Body of pancreas (tissue), 4 donors: ENCODE data around the gene RND1. TPM values are rescaled to one million over a fixed set of nuclear protein-coding genes. Genes with fewer than 3 reads are reported as not detected.

Experiments used
- ATAC-seq: fragments of 150-250 bp; one replicate; pipeline ENCODE4 v1.9.1; 2016
- DNase-seq, 4 donors: peaks; one replicate each; pipeline ENCODE4 v3.0.0-alpha.2; 2019
- H3K27ac ChIP-seq, 4 donors: fragments of 200-600 bp; sonication (generic); 1 replicate in 3 of 4; 2 replicates in 1 of 4; pipeline versions ENCODE4 v1.5.1 to v1.6.1; 2016 to 2019; ENCODE audit warnings: mild to moderate bottlenecking in 1 of 4, mixed read lengths in 1 of 4, moderate library complexity in 1 of 4
- H3K27me3 ChIP-seq, 2 donors: fragments of 200-600 bp; sonication (generic); one replicate each; pipeline ENCODE4 v1.6.0; 2016; ENCODE audit warnings: mild to moderate bottlenecking in 1 of 2
- H3K36me3 ChIP-seq, 2 donors: fragments of 200-600 bp; sonication (generic); replicated peaks in 1 of 2; 2 replicates each; pipeline ENCODE4 v1.5.1; 2016; ENCODE audit warnings: low read depth in 2 of 2; ENCODE audit not compliant: insufficient read depth in 1 of 2
- H3K4me1 ChIP-seq: fragments of 200-600 bp; sonication (generic); one replicate; pipeline ENCODE4 v1.6.0; 2016
- H3K4me3 ChIP-seq, 2 donors: fragments of 200-600 bp; sonication (generic); 1 replicate in 1 of 2; 2 replicates in 1 of 2; pipeline ENCODE4 v1.5.1; 2016 to 2019
- H3K9me3 ChIP-seq, 3 donors: fragments of 200-600 bp; sonication (generic); 1 replicate in 2 of 3; 2 replicates in 1 of 3; pipeline ENCODE4 v1.5.1; 2016
- POLR2A ChIP-seq, 3 donors: fragments of 450-650 bp; IDR thresholded peaks; one replicate each; pipeline ENCODE4 v1.6.1; 2016; ENCODE audit warnings: antibody characterized with exemption in 3 of 3, mild to moderate bottlenecking in 2 of 3
- WGBS, 2 donors: methylation state at CpG; one replicate each; pipeline ENCODE4 v1.1.5; 2017; 5-methylcytosine and 5-hydroxymethylcytosine counted together
- intact Hi-C: fragments of 100-400 bp; cut with DNase I; formaldehyde crosslinking; loops from one replicate; pipeline ENCODE4 v1.15.1; 2023
- total RNA-seq, 2 donors: library from RNA; depleted of rRNA; stranded (reverse); fragments of >200 nt; gene quantifications; one replicate each; pipeline ENCODE4 v1.1.0, GENCODE V29; 2016
- TF ChIP-seq, protein P1 (sequence below), 7 experiments: fragments of 450-650 bp in 4 of 7; fragments of 200-600 bp in 3 of 7; sonication (generic) in 3 of 7; IDR thresholded peaks; one replicate each; pipeline ENCODE4 v1.5.1; 2016 to 2019; ENCODE audit warnings: antibody characterized with exemption in 7 of 7

Gene RND1
- total RNA-seq, 2 donors from 2014 or later, result 1.6 TPM; not detected in 1

DNA sequence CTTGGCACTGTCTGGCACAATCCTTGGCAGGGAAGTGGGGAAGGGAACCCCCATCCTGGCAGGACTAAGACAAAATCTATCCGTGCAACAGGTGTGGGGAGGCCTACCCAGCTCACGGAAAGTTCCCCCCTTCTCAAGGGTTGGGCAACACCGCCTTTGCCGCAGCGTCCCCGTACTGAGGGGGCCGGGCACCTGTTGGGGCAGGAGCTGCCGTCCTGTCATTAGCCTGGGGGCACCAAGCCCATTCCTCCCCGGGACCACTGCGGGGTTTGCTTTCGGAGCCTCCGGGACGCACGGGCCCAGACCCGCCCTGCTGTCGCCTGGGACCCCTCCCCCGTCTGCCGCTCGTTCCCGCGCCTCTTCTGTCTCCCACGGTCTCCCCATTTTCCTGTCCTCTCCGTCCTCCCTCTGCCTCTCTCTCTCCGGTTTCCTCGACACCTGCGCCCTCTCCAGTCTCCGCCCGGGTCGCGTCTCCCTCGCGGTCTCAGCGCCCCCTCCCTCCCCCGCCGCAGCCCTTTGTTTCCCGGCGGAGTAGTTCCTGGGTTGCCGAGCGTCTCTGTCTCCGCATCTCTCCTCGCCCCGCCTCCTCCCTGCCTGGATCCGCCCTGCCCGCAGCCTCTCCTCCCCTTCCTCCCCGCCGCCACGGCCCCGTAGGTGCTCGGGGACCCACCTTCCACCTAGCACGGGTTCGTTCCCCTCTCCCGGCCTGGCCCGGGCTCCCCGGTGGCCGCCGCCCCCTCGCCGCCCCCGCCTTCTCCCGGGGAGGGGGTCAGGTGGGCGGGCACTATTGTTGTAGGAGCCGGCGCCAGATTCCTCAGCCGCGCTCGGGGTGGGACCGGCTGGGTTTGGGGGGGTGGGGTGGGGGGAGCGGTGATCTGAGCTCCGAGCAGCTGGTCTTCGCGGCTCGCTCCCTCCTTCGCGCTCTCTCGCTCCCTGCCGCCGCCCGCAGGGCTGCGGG is 47.5 kb downstream of the RND1 start, which contains the start of gene CACNB3:
Gene CACNB3 (plus strand): TSS at position 624 of the 958 bp plus-strand sequence. CDS start 434 bp downstream, outside the sequence.
- no peaks in the 10 kb centered on the region for H3K9me3 ChIP-seq
- H3K36me3 ChIP-seq, result no peaks in the 10 kb centered on the region
- peak; percentile 55 to 67 (median 64) for DNase-seq
- peaks cover 36% of the 10 kb centered on the region for H3K4me1 ChIP-seq
- 1% methylated on average over 35 to 76 of the region's 79 CpGs for WGBS, 2 donors
- no peak within 1 kb of the TSS for H3K27ac ChIP-seq
- intact Hi-C loops, result no loop called here
- peak within 1 kb of the TSS; percentile 36 to 57 for H3K4me3 ChIP-seq
- H3K27me3 ChIP-seq, result no peaks in the 10 kb centered on the region
- peak in 1 of 3 donors; percentile 20 for TF ChIP-seq POLR2A (IDR thresholded peaks at IDR 0.05)
- TF ChIP-seq, protein P1, sequence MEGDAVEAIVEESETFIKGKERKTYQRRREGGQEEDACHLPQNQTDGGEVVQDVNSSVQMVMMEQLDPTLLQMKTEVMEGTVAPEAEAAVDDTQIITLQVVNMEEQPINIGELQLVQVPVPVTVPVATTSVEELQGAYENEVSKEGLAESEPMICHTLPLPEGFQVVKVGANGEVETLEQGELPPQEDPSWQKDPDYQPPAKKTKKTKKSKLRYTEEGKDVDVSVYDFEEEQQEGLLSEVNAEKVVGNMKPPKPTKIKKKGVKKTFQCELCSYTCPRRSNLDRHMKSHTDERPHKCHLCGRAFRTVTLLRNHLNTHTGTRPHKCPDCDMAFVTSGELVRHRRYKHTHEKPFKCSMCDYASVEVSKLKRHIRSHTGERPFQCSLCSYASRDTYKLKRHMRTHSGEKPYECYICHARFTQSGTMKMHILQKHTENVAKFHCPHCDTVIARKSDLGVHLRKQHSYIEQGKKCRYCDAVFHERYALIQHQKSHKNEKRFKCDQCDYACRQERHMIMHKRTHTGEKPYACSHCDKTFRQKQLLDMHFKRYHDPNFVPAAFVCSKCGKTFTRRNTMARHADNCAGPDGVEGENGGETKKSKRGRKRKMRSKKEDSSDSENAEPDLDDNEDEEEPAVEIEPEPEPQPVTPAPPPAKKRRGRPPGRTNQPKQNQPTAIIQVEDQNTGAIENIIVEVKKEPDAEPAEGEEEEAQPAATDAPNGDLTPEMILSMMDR (IDR thresholded peaks at IDR 0.05), result no peak
- ATAC-seq, result no peak

DNA sequence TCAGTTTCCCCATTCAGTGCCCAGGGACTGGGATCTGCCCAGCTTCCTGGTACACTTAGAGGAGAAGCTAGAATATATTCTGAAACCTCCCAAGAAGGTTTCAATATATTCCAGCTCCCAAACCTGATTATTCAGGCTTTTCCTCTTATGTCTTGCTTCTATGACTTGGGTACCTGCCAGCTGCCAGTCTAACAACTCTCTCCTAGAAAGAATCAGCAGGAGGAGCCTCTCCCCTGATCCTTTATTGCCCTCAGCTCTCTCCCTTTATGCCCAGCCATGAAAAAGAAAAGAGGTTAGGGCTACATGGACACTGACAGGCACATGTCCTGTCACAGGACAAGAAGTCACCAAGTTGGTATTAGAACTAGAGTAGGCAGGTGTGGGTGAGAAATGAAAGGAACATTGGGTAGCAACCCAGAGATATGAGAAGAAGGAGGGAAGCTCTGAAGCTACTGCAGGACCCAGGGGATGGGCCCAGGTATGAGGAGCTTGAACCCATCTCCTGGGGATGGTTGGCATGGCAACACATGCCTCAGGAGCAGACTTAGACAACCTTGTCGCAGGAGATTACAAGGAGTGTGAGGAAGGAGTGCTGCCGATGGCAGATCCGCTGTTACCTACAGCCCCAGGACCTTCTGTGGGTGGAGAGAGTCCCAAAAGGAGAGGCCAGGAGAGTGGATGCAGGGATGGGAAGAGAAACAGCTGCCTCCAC is 49.4 kb downstream of the RND1 start:
- no peak overlapping the region for H3K27ac ChIP-seq
- no peaks in the 10 kb centered on the region for H3K36me3 ChIP-seq
- intact Hi-C loops, result no loop called here
- 78 to 80% methylated on average over 3 of the region's 3 CpGs for WGBS, 2 donors
- TF ChIP-seq, protein P1 (IDR thresholded peaks at IDR 0.05), result no peak
- no peak for TF ChIP-seq POLR2A (IDR thresholded peaks at IDR 0.05)
- no peaks in the 10 kb centered on the region for H3K27me3 ChIP-seq
- no peaks in the 10 kb centered on the region for H3K9me3 ChIP-seq
- no peak overlapping the region for H3K4me3 ChIP-seq
- peaks cover 36% of the 10 kb centered on the region for H3K4me1 ChIP-seq
- no peak for ATAC-seq
- DNase-seq, result peak in 2 of 4 donors; percentile 27 to 39

DNA sequence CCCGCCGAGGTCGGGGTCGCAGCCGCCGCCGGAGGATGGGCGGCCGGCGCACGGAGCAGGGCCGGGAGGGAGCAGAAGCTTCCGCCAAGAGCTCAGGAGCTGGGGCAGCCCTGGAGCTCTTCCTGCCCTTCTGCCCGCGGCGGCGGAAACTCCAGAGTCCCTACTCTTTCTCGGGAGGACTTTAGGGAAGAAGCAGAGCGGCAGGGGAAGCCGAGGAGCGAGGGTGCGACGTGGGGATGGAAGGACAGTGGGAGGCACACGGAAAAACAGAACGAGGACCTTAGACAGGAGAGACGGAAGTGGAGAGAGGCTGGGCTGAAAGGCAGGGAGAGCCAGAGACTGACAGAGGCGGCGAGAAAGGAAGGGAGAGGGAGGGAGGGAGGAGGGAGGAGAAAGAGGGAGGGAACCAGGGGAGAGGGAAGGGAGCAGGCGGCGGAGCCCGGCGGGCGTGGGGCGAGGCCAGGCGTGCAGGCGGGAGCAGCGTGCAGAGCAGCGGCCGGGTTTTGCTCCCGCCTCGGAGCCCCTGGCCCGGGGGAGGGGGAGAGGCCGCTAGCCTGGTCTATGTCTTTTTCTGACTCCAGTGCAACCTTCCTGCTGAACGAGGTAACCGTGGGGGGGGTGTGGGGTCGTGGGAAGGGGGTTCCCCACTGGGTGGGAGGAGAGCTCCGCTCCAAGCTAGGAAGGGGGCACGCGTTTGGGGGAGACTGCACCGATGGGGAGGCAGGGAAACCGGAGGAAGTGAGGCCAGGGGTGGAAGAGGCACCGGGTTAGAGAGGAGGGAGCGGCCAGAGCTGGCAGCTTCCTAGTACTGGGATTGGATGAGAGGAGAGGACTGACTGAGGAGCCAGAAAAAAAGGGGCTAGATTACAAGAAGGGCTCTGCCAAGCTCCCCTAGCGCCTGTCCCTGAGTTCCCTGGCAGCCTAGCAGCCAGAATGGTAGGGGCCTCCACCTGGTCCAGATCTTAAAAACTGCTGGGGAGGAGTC is 50.3 kb downstream of the RND1 start:
- 1 to 2% methylated on average over 44 to 54 of the region's 54 CpGs for WGBS, 2 donors

More for the DNA sequence above, 50.3 kb downstream of the RND1 start:
- intact Hi-C loops, result no loop called here
- TF ChIP-seq, protein P1 (IDR thresholded peaks at IDR 0.05), result no peak
- TF ChIP-seq POLR2A (IDR thresholded peaks at IDR 0.05), result peak in 2 of 3 donors; percentile 87 to 90
- no peaks in the 10 kb centered on the region for H3K9me3 ChIP-seq
- H3K4me1 ChIP-seq, result peaks cover 36% of the 10 kb centered on the region
- H3K27me3 ChIP-seq, result no peaks in the 10 kb centered on the region
- ATAC-seq, result peak; percentile 87
- no peaks in the 10 kb centered on the region for H3K36me3 ChIP-seq
- peak overlapping the region; percentile 6 to 88 (median 83) for H3K27ac ChIP-seq
- peak; percentile 76 to 83 (median 80) for DNase-seq
- H3K4me3 ChIP-seq, result peak overlapping the region; percentile 49 to 51
